HG02884 (cell line): ENCODE results near the gene SNTA1.
"Not testable (repeated sequence)": the region's sequence is repeated elsewhere in the genome, so short reads cannot be mapped to it uniquely, and the experiment has no call there.

Source experiments
- ATAC-seq: cut with Tn5 transposase; IDR thresholded peaks from one replicate; pipeline ENCODE4 v1.9.1; 2021; ENCODE audit warnings: mild to moderate bottlenecking, moderate library complexity; ENCODE audit not compliant: unreplicated experiment

The SNTA1 gene

DNA sequence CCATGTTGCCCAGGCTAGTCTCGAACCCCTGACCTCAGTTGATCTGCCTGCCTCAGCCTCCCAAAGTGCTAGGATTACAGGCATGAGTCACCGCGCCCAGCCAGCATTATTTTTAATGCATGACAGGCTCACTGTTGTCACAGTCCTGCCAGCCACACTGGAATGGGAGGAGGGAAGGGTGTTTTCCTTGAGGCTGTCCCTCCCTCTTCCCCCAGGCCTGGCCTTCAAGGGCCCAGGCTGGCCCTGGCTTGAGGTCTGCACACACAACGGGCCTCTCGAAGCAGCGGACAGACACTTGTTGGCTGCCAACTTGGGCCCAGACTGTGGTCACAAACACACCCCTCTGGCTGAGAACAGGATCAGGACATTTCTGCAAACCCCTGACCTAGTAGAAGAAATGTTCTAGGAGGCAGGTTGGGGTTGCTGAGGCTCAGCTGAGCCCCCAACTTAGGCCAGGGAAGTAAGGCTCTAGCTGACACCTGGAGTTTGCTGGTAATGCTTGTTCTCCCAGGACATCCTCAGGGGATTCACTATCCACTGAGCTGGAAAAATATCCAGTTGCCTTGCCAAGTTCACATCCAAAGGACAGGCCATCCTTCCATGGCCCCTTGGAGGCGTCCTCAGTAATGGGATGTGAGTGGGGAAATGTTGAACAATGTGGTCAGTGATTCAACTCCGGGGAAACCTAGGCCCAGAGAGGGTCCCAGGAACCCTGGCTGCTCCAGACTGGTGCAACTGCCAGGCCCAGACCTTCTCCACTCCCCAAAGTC lies 9.9 kb downstream of the SNTA1 start:
- ATAC-seq: no peak

DNA sequence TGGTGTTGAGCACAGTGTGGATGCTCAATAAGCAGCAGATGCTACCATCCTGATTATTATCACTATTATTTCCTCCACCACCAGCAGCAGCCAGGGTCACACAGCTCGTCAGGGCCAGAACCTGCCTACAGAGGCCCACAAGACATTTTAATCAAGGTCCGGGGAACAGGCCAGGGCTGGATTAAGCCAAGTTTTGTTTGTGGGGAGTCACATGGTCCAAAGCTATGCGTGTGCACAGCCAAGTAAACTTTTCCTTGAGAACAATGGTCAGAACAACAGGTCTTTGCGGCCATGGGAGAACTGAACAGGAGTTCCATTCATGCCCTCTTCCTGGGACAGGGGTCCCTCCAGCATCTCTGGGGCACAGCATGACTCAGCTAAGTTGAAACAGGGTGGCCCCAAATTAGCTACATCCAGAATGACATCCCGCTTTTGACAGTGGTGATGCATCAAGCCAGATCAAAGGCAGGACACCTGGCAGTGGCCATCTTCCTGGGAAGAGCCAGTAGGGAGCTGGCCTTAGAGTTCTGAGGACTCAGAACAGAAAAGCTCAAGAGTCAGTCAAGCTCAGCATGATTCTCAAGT lies 11.7 kb downstream of the SNTA1 start:
- ATAC-seq: no peak

DNA sequence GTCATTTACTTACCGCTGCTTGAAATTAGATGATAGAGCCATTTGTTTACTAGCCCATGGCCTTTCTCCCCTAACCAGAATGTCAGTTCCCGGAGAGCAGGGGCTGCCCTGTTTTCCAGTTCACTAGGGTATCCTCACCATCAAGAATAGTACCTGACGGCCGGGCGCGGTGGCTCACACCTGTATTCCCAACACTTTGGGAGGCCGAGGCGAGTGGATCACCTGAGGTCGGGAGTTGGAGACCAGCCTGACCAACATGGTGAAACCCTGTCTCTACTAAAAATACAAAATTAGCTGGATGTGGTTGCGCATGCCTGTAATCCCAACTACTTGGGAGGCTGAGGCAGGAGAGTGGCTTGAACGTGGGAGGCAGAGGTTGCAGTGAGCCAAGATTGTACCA lies 19.7 kb downstream of the SNTA1 start:
- not testable (repeated sequence) for ATAC-seq

DNA sequence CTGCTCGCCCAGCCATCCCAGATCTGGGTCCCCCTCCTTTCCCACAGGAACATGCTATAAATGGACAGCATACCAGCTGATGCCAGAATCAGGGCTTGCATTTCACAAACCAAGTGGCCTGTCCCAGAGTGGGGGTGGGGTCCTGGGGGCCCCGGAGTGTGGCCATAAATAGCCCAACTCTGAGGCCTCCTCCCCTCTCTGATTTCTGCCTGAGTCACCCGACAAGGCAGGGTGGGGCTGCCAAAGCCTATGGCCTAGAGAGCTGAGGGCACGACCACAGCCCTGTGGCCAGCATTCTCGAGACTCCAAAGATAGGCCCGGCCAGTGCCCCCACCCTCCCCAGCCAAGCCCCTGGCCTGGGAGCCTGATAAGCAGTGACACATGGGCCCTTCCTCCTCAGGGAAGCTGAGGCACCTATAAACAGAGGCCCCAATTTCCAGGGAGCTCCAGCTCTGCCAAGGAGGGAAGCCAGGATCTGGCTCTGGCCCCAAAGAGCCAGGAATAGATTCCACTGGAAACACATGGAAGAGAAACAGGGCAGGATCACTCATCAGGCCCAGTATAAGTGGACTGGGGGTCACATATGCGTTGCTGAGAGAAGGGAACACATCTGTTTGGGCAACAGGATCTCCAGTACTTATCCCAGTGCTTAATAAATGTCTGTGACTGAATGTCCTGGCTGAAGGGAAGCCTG lies 20.3 kb downstream of the SNTA1 start:
- ATAC-seq: no peak

DNA sequence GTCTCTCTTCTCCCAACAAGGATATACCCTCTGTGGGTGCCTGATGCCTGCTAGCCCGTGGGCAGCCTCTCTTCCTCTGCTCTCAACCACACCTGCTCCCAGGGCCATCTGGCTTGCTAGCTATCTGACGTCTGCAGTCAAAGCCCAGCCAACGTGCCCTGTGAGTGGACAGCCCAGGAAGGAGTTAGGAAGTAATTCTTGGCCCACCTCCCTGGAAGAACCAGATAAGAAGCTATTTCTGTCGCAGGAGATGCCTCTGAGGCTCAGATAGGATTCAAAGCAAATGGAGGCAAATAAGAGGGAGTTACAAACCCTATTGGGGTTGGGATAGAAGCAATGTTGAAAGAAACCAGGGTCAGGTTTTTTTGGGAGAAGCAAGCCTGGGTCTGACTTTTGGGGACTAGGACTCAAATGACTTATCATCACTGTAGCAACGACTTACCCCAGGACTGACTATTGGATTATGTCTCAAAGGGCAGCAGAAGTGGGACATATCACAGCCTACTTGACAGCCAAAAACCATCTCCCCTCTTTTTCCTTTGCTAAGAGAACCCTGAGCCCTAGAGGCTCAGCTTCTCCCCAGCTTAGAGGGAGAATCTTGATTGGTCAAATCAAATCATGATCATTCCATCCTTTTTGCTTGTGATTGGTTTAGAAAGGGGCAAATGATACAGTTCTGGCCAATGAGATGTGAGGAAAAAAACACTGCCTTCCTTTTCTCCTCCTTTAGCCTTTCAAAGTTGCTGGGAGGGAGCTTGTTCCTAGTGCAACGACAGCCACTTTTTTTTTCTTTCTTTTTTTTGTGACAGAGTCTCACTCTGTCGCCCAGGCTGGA lies 24.2 kb downstream of the SNTA1 start:
- no peak for ATAC-seq

DNA sequence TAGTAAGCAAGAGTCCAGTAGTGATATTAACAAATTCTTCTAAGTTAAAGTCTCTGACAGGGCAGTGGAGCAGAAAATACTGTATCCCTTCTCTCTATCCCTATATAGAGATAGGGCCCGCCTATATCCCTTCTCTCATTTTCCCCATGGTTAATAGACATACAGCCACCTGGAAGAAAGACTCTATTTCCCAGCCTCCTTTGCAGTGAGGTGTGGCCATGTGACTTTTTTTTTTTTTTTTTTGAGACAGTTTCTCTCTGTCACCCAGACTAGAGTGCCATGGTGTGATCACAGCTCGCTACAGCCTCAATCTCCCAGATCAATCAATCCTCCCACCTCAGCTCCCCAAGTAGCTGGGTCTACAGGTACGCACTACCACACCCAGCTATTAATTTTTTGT lies 25.5 kb downstream of the SNTA1 start:
- ATAC-seq: no peak

DNA sequence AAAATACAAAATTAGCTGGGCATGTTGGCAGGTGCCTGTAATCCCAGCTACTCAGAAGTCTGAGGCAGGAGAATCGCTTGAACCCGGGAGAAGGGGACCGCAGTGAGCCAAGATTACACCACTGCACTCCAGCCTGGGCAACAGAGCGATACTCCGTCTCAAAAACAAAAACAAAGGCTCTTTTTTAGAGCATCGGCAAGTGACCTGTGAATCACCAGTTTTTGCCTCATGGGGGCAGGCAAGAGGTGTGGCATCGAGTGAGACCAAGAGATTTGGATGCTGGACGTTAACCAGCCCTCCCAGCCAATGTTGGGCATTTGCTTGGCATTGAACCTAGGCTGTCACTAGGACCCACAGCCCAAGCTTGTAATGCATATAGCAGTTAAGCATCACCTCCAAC lies 27.6 kb downstream of the SNTA1 start:
- no peak for ATAC-seq

DNA sequence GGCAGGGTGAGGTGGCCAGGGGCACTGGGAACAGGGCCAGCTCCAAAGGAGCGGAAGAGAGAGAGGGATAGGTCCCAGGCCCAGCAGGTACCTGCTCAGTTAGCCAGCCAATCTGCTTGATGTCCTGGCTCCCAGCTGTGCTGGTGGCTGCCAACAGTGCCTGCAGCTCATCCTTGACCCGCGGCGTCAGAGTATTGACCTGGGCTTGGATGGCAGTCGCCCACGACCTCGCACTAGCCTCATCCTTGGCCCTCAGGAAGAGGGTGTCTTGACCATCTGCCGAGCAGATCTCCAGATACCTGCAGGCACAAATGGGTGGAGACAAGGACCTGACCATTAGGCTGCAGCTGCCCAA lies 31.1 kb downstream of the SNTA1 start:
- no peak for ATAC-seq

DNA sequence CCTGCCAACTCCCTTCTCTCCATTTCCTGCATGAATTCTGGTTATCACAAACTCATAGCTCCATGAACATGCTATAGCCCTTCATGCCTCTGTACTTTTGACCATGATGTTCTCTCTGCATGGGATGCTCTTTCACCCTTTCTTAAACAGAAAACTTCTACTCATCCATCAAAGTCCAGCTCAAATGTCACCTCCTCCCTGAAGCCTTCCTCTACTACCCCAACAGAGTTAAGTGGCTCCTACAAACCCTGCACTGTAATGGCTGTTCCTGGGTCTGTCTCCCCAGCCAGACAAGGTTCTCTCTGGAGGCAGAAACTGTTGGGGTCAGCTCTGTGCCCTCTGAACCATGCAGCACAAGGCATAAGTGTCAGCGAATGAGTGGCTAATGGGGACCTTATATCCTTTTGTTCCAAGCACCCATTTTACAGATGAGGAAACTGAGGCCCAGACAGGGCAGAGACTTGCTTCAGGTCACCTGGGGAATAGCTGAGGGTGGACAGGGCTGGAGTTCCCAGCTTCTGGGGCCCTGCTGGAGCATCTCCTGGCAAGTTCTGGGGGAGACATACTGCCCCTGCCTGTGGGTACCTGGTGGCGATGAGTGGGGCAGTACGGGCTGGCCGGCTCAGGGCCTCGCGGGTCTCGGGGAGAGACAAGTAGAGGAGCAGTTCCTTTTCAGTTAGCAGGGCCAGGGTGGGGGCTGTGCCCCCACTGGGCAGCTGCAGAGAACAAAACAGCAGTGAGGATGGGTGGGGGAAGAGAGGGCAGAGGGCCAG lies 31.7 kb downstream of the SNTA1 start:
- no peak for ATAC-seq

DNA sequence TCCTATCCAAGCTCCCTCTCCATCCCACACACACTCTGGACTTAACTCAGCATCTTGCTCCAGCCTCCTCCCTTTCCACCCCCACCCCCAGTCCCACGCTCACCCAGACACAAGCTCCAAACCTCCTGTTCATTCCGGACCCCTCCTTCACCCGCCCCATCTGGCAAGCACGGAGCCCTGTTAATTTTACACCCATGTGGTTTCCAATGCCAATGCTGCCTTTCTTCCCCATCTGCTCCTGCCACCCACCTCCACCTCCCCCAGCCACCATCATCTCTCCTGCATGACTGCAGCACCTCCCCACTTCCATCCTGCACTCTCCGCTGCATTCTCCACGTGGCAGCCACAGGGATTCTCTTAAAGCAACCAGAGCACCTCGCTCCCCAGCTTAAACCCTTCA lies 32.3 kb downstream of the SNTA1 start:
- ATAC-seq: no peak

DNA sequence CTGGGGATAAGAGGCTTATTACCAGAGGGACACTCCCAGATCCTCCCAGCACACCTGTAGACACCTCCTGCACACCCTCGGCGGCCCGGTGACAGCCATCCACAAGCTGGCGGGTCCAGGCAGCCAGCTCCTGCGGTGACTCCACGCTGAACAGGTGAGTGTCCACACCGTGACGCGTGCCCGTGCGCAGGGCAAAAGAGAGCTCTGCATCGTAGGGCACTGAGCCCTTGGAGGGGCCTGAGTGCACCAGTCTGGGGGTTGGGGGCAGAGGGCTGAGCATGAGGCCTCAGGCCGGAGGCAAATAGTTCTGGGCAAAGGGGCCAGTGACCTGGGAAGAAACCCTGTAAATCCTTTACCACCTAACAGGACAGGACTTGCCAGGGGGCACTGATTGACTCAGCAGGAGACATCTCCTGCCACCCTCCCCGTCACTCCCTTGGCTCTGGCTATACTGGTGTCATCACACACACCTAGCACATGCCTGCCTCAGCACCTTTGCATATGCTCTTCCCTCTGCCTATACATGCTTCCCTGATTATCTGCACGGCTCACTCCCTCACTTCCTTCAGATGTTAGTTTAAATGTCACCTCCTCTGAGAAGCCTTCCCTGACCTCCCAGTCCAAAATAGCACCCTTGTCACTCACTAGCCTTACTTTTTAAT lies 33.4 kb downstream of the SNTA1 start:
- no peak for ATAC-seq

DNA sequence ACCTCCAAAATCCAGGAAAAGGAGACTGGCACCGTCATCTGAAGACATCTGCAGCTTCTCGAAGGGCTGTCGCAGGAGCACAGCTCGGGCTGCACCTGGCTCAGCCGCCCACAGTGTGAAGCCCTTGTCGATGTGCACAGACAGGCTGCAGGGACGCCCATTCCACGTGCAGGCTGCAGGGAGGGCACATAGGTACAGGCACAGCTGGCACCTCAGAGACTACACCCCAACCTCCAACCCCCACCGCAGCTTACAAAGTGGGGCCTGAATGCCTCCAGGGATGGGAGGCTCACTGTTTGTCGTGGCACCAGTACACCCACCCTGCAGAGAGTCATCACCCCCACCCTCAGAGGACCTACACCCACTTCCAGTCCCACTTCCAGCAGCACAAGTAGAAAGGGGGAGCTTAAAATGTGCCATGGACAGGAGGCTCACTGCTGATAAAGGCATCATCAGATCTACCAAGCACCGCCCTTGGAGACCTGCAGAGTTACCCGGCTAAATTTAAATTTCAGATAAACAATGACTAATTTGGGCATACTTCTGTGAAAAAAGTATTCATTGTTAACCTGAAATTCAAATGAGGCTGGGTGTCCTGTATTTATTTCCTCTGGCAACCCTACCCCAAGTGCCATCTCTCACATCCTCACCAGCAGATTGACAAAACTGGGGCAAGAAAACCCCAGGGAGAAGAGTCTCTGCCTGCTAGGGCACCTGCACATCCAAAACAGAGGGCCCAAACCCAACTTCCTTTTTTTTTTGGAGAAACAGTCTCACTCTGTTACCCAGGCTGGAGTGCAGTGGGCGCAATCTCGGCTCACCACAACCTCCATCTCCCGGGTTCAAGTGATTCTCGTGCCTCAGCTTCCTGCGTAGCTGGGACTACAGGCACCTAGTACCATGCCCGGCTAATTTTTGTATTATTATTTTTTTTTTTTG lies 34.6 kb downstream of the SNTA1 start:
- no peak for ATAC-seq

DNA sequence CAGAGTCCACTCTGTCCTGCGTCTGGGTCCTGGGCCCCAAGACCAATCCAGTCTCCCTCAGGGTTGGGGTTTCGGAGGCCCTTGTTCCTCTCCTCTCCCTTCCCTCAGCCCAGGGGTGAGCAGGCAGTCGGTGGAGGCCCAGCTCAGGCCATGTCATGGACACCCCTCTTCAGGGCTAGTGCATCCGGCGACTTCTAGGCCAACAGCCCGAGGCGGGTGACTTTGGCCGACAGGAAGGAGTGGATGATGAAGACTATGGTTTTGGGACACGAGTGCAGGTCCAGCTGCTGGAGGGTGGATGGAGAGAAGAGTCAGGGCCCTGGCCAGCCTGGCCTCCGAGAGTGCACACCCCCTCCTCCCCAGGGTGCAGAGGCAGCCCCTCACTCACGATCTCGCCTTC lies 35.2 kb downstream of the SNTA1 start:
- no peak for ATAC-seq

DNA sequence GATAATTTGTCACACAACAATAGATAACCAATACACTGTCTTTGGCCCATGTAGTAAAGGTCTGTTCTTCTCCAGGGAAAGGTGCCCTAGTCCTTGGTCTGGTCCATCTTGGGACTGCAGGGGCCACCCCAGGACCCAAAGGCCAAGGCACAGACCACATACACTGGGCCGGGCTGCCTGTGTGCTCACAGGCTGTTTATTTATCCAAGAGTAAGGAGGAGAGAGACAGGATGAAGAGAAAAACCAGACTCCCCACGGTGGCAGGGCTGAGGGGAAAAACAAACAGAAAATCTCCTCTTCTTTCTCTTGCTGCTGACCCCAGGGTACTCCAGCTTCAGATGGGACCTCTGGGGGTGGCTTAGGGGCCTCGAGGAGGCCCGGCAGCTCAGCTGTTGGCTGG lies 35.8 kb downstream of the SNTA1 start:
- ATAC-seq: no peak

DNA sequence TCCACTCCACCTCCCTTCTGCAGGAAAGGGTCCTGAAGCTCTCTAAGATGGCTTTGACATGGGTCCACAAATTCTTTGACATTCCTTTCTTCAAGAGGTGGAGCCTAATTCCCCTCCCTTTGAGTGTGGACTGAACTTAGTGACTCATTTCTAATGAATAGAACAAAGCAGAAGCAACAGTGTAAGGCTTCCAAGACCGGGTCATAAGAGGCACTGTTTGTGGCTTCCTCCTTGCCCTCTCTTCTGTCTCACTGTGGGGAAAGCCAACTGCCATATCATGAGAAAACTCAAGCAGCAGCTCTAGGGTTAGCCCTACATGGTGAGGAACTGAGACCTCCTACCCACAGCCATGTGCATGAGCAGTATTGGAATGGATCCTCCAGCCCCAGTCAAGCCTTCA lies 36.3 kb downstream of the SNTA1 start:
- ATAC-seq: no peak

DNA sequence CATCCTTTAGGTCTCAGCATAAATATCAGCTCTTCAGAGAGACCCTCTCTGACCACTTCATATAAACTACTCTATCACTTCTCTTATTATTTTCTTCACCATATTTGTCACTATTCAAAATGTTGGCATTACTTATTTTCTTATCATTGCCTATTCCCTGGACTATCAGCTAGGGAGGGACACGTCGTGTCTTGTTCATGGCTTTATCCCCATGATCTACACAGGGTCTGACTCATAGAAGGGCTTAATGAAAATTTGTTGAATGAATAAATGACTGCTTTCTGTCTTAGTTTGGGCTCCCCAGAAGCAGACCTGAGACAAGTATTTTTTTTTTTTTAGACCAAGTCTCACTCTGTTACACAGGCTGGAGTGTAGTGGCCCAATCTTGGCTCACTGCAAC lies 39.3 kb downstream of the SNTA1 start:
- ATAC-seq: no peak

DNA sequence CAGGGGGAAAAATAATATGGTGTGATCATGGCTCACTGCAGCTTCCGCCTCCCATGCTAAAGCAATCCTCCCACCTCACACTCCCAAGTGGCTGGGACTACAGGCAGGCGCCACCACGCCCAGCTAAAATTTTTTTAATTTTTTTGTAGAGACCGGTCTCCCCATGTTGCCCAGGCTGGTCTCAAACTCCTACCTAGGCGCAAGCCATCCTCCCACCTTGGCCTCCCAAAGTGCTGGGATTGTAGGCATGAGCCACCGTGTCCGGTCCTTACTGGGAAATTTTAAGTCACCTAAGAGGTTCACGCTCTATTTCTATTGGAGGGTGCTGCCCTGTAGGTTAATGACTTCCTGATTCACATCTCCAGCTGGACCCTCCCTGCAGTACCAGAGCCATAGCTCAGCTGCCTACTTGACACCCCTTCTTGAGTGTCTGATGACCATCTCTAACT lies 41.6 kb downstream of the SNTA1 start:
- no peak for ATAC-seq

DNA sequence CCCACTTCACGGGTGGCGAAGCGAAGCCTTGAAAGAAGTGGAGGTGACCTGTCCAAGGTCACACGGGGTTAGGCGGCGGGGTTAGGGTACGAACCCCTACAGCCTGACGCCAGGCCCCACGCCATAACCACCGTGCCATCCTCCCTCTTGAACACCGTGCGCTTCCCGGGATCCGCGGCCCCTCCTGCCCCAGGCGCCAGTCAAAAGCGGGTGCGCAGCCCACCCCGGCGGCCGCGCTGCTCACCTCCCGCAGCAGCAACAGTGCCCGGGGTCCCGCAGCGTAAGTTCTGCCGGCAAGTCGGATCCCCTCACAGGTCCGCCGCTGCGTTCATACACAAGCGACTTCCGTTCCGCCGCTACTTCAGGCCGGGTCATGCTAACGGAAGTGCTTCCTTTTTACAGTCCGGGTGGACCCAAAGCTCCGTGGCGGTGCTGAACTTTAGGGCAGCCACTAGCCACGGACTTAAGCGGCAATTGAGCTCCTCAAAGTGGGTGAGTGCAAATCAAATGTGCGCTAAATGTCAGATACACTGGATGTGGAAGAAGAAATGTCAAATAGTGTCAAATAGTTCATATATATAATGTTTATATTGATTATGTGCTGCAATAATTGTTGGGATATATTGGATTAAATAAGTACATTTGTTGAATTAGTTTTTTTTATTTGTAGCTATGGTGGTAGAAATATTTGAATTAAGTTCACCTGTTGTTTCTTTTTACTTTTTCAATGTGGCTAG lies 42.2 kb downstream of the SNTA1 start, which contains the start of gene CDK5RAP1:
TSS of gene CDK5RAP1 (minus strand) at position 336 of the 737 bp plus-strand sequence. CDS start 4,455 bp downstream, outside the sequence.
- ATAC-seq: peak; percentile 83
